H9 (cell line): ENCODE data around the gene SIL1. TPM values are rescaled to one million over a fixed set of nuclear protein-coding genes. Genes with fewer than 3 reads are reported as not detected.
"Not testable (repeated sequence)": the region's sequence is repeated elsewhere in the genome, so short reads cannot be mapped to it uniquely, and the experiment has no call there.

Experiments
- DNase-seq: peaks from one replicate; pipeline ENCODE4 v3.0.0-alpha.2; 2017
- H2AFZ ChIP-seq: one replicate; pipeline ENCODE4 v1.6.1; 2013; ENCODE audit warnings: mild to moderate bottlenecking, low read length, control low read depth, moderate library complexity
- H2AK5ac ChIP-seq: 2 replicates; pipeline ENCODE4 v1.6.1; 2013; ENCODE audit warnings: low read length, control low read depth, mixed read lengths; ENCODE audit not compliant: insufficient read length
- H2BK120ac ChIP-seq: one replicate; pipeline ENCODE4 v1.6.1; 2013; ENCODE audit warnings: low read depth, mild to moderate bottlenecking, low read length, control low read depth, inconsistent platforms; ENCODE audit not compliant: poor library complexity, severe bottlenecking
- H2BK12ac ChIP-seq: 2 replicates; pipeline ENCODE4 v1.6.1; 2013; ENCODE audit warnings: low read length, control low read depth, mixed read lengths, low read depth; ENCODE audit not compliant: insufficient read length
- H2BK15ac ChIP-seq: 2 replicates; pipeline ENCODE4 v1.6.1; 2013; ENCODE audit warnings: low read depth, low read length, control low read depth
- H2BK20ac ChIP-seq: one replicate; pipeline ENCODE4 v1.6.1; 2013; ENCODE audit warnings: low read depth, mild to moderate bottlenecking, low read length, control low read depth, inconsistent platforms; ENCODE audit not compliant: poor library complexity, severe bottlenecking
- H2BK5ac ChIP-seq: 2 replicates; pipeline ENCODE4 v1.6.1; 2013; ENCODE audit warnings: low read length, control low read depth, mixed read lengths; ENCODE audit not compliant: insufficient read length
- H3K14ac ChIP-seq: 2 replicates; pipeline ENCODE4 v1.6.1; 2013; ENCODE audit warnings: low read length, control low read depth; ENCODE audit not compliant: insufficient read depth
- H3K18ac ChIP-seq: 2 replicates; pipeline ENCODE4 v1.6.1; 2013; ENCODE audit warnings: low read depth, mild to moderate bottlenecking, mixed read lengths, low read length, control low read depth; ENCODE audit not compliant: insufficient read length
- H3K23ac ChIP-seq: 2 replicates; pipeline ENCODE4 v1.6.1; 2013; ENCODE audit warnings: low read length, control low read depth, mixed read lengths, low read depth; ENCODE audit not compliant: insufficient read length
- H3K23me2 ChIP-seq: 2 replicates; pipeline ENCODE4 v1.6.1; 2013; ENCODE audit warnings: low read depth, mild to moderate bottlenecking, mixed read lengths, low read length, control low read depth; ENCODE audit not compliant: insufficient read length, poor library complexity, severe bottlenecking
- H3K27ac ChIP-seq: 2 replicates; pipeline ENCODE4 v1.5.1; 2013; ENCODE audit warnings: low read length, control low read depth, mixed read lengths, low read depth; ENCODE audit not compliant: insufficient read length
- H3K27me3 ChIP-seq: 2 replicates; pipeline ENCODE4 v1.6.1; 2013; ENCODE audit warnings: low read length, control low read depth, inconsistent platforms; ENCODE audit not compliant: insufficient read depth
- H3K4ac ChIP-seq: 2 replicates; pipeline ENCODE4 v1.6.1; 2013; ENCODE audit warnings: low read depth, mild to moderate bottlenecking, control low read depth, inconsistent platforms, low read length, moderate library complexity
- H3K4me1 ChIP-seq: 2 replicates; pipeline ENCODE4 v1.6.1; 2013; ENCODE audit warnings: low read length, control low read depth, inconsistent platforms; ENCODE audit not compliant: insufficient read depth
- H3K4me2 ChIP-seq: 2 replicates; pipeline ENCODE4 v1.6.1; 2013; ENCODE audit warnings: low read length, control low read depth, mixed read lengths; ENCODE audit not compliant: insufficient read length, insufficient read depth
- H3K56ac ChIP-seq: 2 replicates; pipeline ENCODE4 v1.6.1; 2013; ENCODE audit warnings: low read depth, mild to moderate bottlenecking, mixed read lengths, low read length, control low read depth; ENCODE audit not compliant: insufficient read length
- H3K79me1 ChIP-seq: 2 replicates; pipeline ENCODE4 v1.6.1; 2013; ENCODE audit warnings: low read depth, mild to moderate bottlenecking, moderate library complexity, low read length, control low read depth, inconsistent platforms; ENCODE audit not compliant: insufficient read depth, poor library complexity, severe bottlenecking
- H3K79me2 ChIP-seq: 2 replicates; pipeline ENCODE4 v1.6.1; 2013; ENCODE audit warnings: low read length, control low read depth, inconsistent platforms; ENCODE audit not compliant: insufficient read depth
- H3K9ac ChIP-seq: 2 replicates; pipeline ENCODE4 v1.6.1; 2013; ENCODE audit warnings: low read length, control low read depth, mixed read lengths; ENCODE audit not compliant: insufficient read length; ENCODE audit errors: extremely low read depth
- H3K9me3 ChIP-seq: one replicate; pipeline ENCODE4 v1.6.1; 2013; ENCODE audit warnings: low read depth, low read length, inconsistent platforms; ENCODE audit not compliant: control insufficient read depth
- H3T11ph ChIP-seq: one replicate; pipeline ENCODE4 v1.6.1; 2013; ENCODE audit warnings: mild to moderate bottlenecking, low read length, control low read depth, inconsistent platforms
- H4K20me1 ChIP-seq: one replicate; pipeline ENCODE4 v1.6.1; 2013; ENCODE audit not compliant: control insufficient read depth, insufficient read length, insufficient read depth
- H4K5ac ChIP-seq: 2 replicates; pipeline ENCODE4 v1.6.1; 2013; ENCODE audit warnings: low read depth, mild to moderate bottlenecking, mixed read lengths, low read length, control low read depth; ENCODE audit not compliant: insufficient read length
- H4K8ac ChIP-seq: replicated peaks from 2 replicates; pipeline ENCODE4 v1.6.1; 2013; ENCODE audit warnings: low read length, control low read depth, mixed read lengths, low read depth; ENCODE audit not compliant: insufficient read length
- H4K91ac ChIP-seq: 2 replicates; pipeline ENCODE4 v1.6.1; 2013; ENCODE audit warnings: low read depth, mild to moderate bottlenecking, moderate library complexity, mixed read lengths, low read length, control low read depth; ENCODE audit not compliant: insufficient read length
- H3K27ac Mint-ChIP-seq, 3 experiments: 2 replicates in 2 of 3; 3 replicates in 1 of 3; pipeline ENCODE4 v1.8.0; 2020 to 2021; ENCODE audit warnings: mixed read lengths in 3 of 3, mild to moderate bottlenecking in 1 of 3, moderate library complexity in 1 of 3
- H3K27me3 Mint-ChIP-seq: 2 replicates; pipeline ENCODE4 v1.8.0; 2021; ENCODE audit warnings: low read depth, mild to moderate bottlenecking, moderate library complexity, mixed read lengths
- H3K36me3 Mint-ChIP-seq, 3 experiments: 2 replicates in 2 of 3; 3 replicates in 1 of 3; pipeline ENCODE4 v1.8.0; 2020 to 2021; ENCODE audit warnings: low read depth in 3 of 3, mixed read lengths in 3 of 3; ENCODE audit not compliant: insufficient read depth in 1 of 3
- H3K4me1 Mint-ChIP-seq, 2 experiments: 2 replicates each; pipeline ENCODE4 v1.8.0; 2020; ENCODE audit warnings: mixed read lengths in 2 of 2
- H3K4me3 Mint-ChIP-seq, 2 experiments: 2 replicates in 1 of 2; 3 replicates in 1 of 2; pipeline ENCODE4 v1.8.0; 2020 to 2021; ENCODE audit warnings: mild to moderate bottlenecking in 2 of 2, mixed read lengths in 2 of 2, moderate library complexity in 1 of 2
- H3K9me3 Mint-ChIP-seq, 2 experiments: 2 replicates in 1 of 2; 3 replicates in 1 of 2; pipeline ENCODE4 v1.8.0; 2020; ENCODE audit warnings: mild to moderate bottlenecking in 2 of 2, mixed read lengths in 2 of 2, moderate library complexity in 1 of 2
- WGBS: extraction: QIAGEN DNeasy Blood & Tissue Kit; methylation state at CpG from one replicate; pipeline ENCODE4 v1.1.7; 2013; ENCODE audit warnings: missing lambda C conversion rate, low lambda C conversion rate, mixed read lengths; ENCODE audit not compliant: insufficient read length; ENCODE audit errors: extremely low coverage; 5-methylcytosine and 5-hydroxymethylcytosine counted together
- total RNA-seq: library from RNA; stranded (reverse); gene quantifications from 2 replicates; pipeline ENCODE4 v1.2.1, GENCODE V29; 2021

Gene SIL1
- total RNA-seq, 1 experiment from 2014 or later, result 10.6 TPM

GRCh38 chr5:139174382-139174781 is 23.8 kb downstream of the SIL1 start:
- H2BK15ac ChIP-seq, H3K79me2 ChIP-seq, H3K23ac ChIP-seq, H2BK12ac ChIP-seq, DNase-seq, H2AFZ ChIP-seq, H2BK5ac ChIP-seq, H3K27ac Mint-ChIP-seq, H3K18ac ChIP-seq, H2BK120ac ChIP-seq, H3K27me3 Mint-ChIP-seq, H3K4me2 ChIP-seq, H2AK5ac ChIP-seq, H3K14ac ChIP-seq, H3K56ac ChIP-seq, H3K4me3 Mint-ChIP-seq, H3T11ph ChIP-seq, H3K79me1 ChIP-seq, H3K27ac ChIP-seq, H3K27me3 ChIP-seq, H3K9ac ChIP-seq, H4K20me1 ChIP-seq, H3K9me3 ChIP-seq, H4K91ac ChIP-seq, H3K23me2 ChIP-seq, H4K5ac ChIP-seq, H4K8ac ChIP-seq, H2BK20ac ChIP-seq, H3K4ac ChIP-seq, H3K4me1 ChIP-seq: not testable (repeated sequence)
- WGBS, result no CpG with 5 or more reads among the region's 1 CpG
- Mint-ChIP-seq H3K36me3 (peaks cover 7 to 16% (median 12%) of the 10 kb centered on the region in 3 experiments), H3K4me1 (peaks cover 13 to 14% of the 10 kb centered on the region in 2 experiments), H3K9me3 (peaks cover 19 to 23% of the 10 kb centered on the region in 2 experiments)
